ENCODE measurements around the gene U2AF2. TPM values are rescaled to one million over a fixed set of nuclear protein-coding genes. Genes with fewer than 3 reads are reported as not detected.

U2AF2 gene
- total RNA-seq, 1 experiment from 2014 or later: 321 TPM

- Histone ChIP-seq H2BK120ac (ENCODE audit: low read depth, low read length, poor library complexity, severe bottlenecking) (peak overlapping the region; percentile 79), H4K8ac (replicated peaks; ENCODE audit: insufficient read length, low read depth, low read length) (no peak overlapping the region), H4K91ac (ENCODE audit: insufficient read length, low read depth, low read length) (no peak overlapping the region), H3K18ac (ENCODE audit: insufficient read length, low read depth, low read length) (peak overlapping the region; percentile 78), H3T11ph (ENCODE audit: low read length) (no peak overlapping the region), H4K20me1 (ENCODE audit: control insufficient read depth, insufficient read depth, insufficient read length) (peaks cover 5% of the 10 kb centered on the region), H3K4me2 (ENCODE audit: insufficient read depth, insufficient read length, low read length) (peak overlapping the region; percentile 98), H3K9ac (ENCODE audit: extremely low read depth, insufficient read length, low read length) (peak overlapping the region; percentile 85), H2AK5ac (ENCODE audit: insufficient read length, low read length) (no peak overlapping the region), H3K79me2 (ENCODE audit: insufficient read depth, low read length) (peaks cover 33% of the 10 kb centered on the region), H2BK12ac (ENCODE audit: insufficient read length, low read depth, low read length) (no peak overlapping the region), H3K9me3 (ENCODE audit: control insufficient read depth, low read depth, low read length) (no peaks in the 10 kb centered on the region), H2AFZ (ENCODE audit: low read length) (no peak overlapping the region), H3K27me3 (ENCODE audit: insufficient read depth, low read length) (no peaks in the 10 kb centered on the region), H3K4me1 (ENCODE audit: insufficient read depth, low read length) (peaks cover 7% of the 10 kb centered on the region; the same call in 1 of the 2 replicates), H3K14ac (ENCODE audit: insufficient read depth, low read length) (peak overlapping the region; percentile 89), H2BK20ac (ENCODE audit: low read depth, low read length, poor library complexity, severe bottlenecking) (no peak overlapping the region), H3K23ac (ENCODE audit: insufficient read length, low read depth, low read length) (no peak overlapping the region), H2BK15ac (ENCODE audit: low read depth, low read length) (no peak overlapping the region), H3K23me2 (ENCODE audit: insufficient read length, low read depth, low read length, poor library complexity, severe bottlenecking) (peaks cover 22% of the 10 kb centered on the region), H2BK5ac (ENCODE audit: insufficient read length, low read length) (no peak overlapping the region), H3K27ac (ENCODE audit: insufficient read length, low read depth, low read length) (peak overlapping the region; percentile 36), H4K5ac (ENCODE audit: insufficient read length, low read depth, low read length) (no peak overlapping the region), H3K56ac (ENCODE audit: insufficient read length, low read depth, low read length) (no peak overlapping the region), H3K79me1 (ENCODE audit: insufficient read depth, low read depth, low read length, poor library complexity, severe bottlenecking) (no peaks in the 10 kb centered on the region), H3K4ac (ENCODE audit: low read depth, low read length) (no peak overlapping the region)
- Mint-ChIP-seq H3K4me1 (peaks cover 28 to 32% of the 10 kb centered on the region in 2 experiments), H3K36me3 (ENCODE audit: insufficient read depth in 1 of 3, low read depth in 3 of 3) (peaks cover 9 to 54% (median 31%) of the 10 kb centered on the region in 3 experiments), H3K4me3 (peak overlapping the region; percentile 93 to 94), H3K27me3 (ENCODE audit: low read depth) (no peaks in the 10 kb centered on the region; the same call in 1 of the 2 replicates), H3K27ac (peak overlapping the region; percentile 99 to 100 (median 100)), H3K9me3 (peaks cover 0 to 3% of the 10 kb centered on the region in 2 experiments; a peak in 3 of 5 replicates)
- peak; percentile 95 for DNase-seq
- TF ChIP-seq CTCF (conservative IDR thresholded peaks at IDR 0.05): peak; percentile 100
- WGBS (ENCODE audit: extremely low coverage, insufficient read length, low lambda C conversion rate): no CpG with 5 or more reads among the region's 57 CpGs
These were observed 1.0 kb upstream of the U2AF2 start for GRCh38 chr19:55653651-55654322.
